ACHN (cell line): ENCODE results near the gene SLC4A9.

Experiments used
- DNase-seq: peaks from one replicate; pipeline ENCODE4 v3.0.0-alpha.2; 2015
- in situ Hi-C: cut with HindIII; loops from 2 replicates; pipeline ENCODE4 v1.10.0; 2017; ENCODE audit warnings: low sequenced_read_pairs, low pct_ligation_motif_present, low pct_unique_long_range_greater_than_20kb

The SLC4A9 gene

GRCh38 chr5:140381972-140382371 is 22.0 kb downstream of the SLC4A9 start:
- in situ Hi-C loops = no loop called here
- no peak for DNase-seq

GRCh38 chr5:140382866-140383265 is 22.9 kb downstream of the SLC4A9 start:
- in situ Hi-C loops = no loop called here
- no peak for DNase-seq

- no peak for DNase-seq
- in situ Hi-C loops = no loop called here
Measured at GRCh38 chr5:140383300-140383699, 23.3 kb downstream of the SLC4A9 start.

- in situ Hi-C loops = no loop called here
- no peak for DNase-seq
Measured at GRCh38 chr5:140388052-140388451, 28.1 kb downstream of the SLC4A9 start.

GRCh38 chr5:140391312-140391711 is 31.3 kb downstream of the SLC4A9 start:
- no peak for DNase-seq
- in situ Hi-C loops = no loop called here

GRCh38 chr5:140391732-140392131 is 31.7 kb downstream of the SLC4A9 start:
- in situ Hi-C loops = no loop called here
- no peak for DNase-seq

GRCh38 chr5:140393738-140394137 is 33.7 kb downstream of the SLC4A9 start:
- in situ Hi-C loops = no loop called here
- no peak for DNase-seq

- DNase-seq = no peak
- in situ Hi-C loops = no loop called here
Measured at GRCh38 chr5:140398379-140398811, 38.4 kb downstream of the SLC4A9 start.

- no peak for DNase-seq
- in situ Hi-C loops = no loop called here
Measured at GRCh38 chr5:140399979-140400729, 40.2 kb downstream of the SLC4A9 start.

GRCh38 chr5:140400730-140401361 is 40.9 kb downstream of the SLC4A9 start:
- peak; percentile 92 for DNase-seq
- in situ Hi-C loops = no loop called here

GRCh38 chr5:140401362-140402257 is 41.6 kb downstream of the SLC4A9 start, which contains the start of gene ANKHD1:
ANKHD1 (plus strand) TSS chr5:140401833; CDS start chr5:140401968, 135 bp downstream.
- in situ Hi-C loops = no loop called here
- DNase-seq = peak; percentile 99

- in situ Hi-C loops = no loop called here
- DNase-seq = peak; percentile 58
Measured at GRCh38 chr5:140402258-140403074, 42.5 kb downstream of the SLC4A9 start.

- no peak for DNase-seq
- in situ Hi-C loops = no loop called here
Measured at GRCh38 chr5:140403613-140404012, 43.6 kb downstream of the SLC4A9 start.

- in situ Hi-C loops = no loop called here
- no peak for DNase-seq
Measured at GRCh38 chr5:140408750-140409241, 48.8 kb downstream of the SLC4A9 start.

GRCh38 chr5:140413230-140413629 is 53.2 kb downstream of the SLC4A9 start:
- in situ Hi-C loops = no loop called here
- no peak for DNase-seq

GRCh38 chr5:140417235-140417634 is 57.2 kb downstream of the SLC4A9 start:
- no peak for DNase-seq
- in situ Hi-C loops = no loop called here

GRCh38 chr5:140418862-140419520 is 59.0 kb downstream of the SLC4A9 start:
- in situ Hi-C loops = no loop called here
- DNase-seq = no peak

- in situ Hi-C loops = no loop called here
- DNase-seq = no peak
Measured at GRCh38 chr5:140420226-140420570, 60.2 kb downstream of the SLC4A9 start.
